ENCODE data around the gene GABRB2.
"Not testable (repeated sequence)": the region's sequence is repeated elsewhere in the genome, so short reads cannot be mapped to it uniquely, and the experiment has no call there.

GABRB2 gene

DNA sequence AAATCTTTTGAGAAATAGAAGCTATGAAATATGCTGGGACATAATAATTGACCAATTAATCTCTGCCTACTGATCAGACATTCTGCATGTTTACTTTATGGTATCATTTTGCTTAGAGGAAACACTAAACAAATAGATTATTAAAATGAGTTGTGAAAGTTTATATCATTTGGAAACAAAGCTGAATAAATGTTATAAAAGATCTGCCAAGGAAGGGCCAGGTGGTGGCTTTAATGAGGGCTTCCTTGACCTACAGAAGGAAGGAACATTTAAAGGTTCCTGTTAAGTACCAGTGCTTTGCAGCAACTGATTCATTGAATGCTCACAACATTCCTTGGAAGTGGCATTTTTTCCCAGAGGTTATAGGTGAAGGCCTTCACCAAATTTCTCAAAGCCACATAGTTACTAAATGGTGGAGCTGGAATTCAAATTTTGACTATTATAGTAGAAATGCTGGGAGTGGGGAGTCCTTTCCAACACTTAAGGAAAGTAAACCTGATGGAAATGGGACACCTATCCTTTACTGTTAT lies 250.7 kb downstream of the GABRB2 start:
- no peak for DNase-seq

DNA sequence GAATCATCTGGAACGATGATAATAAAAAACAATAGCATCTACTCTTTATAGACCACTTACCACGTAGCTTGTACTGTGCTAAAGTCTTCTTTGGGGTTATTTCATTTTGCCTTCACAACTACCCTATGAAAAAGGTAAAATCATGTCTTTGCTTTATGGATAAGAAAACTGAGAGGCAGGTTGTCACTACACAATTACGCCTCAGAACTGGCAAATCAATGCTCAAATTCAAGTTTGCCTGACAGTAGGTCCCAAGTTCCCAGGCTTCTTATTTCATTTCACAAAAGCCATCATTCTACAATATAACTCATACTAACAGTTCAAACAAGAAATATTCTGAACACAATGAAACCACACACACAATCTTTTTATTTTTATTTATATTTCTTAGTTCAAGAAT lies 258.5 kb downstream of the GABRB2 start:
- no peak for DNase-seq

DNA sequence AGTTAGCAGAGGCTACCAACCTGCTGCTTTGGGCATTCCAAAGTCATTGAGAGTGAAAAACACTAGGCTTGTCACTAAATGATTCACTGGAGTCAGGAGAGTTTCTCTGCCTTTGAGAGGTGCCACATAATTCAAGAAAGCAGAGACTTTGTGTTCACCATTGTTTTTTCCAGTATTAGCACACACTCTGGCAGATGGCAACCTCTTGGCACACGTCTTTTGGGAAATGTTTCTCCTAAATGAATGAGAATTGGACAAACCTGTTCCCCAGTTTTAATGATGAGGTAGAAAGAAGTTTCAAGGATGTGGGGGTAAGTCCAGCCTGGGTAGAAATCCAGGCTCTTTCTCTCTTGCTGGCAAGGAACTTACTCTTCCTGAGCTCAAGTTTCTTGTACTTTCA lies 259.1 kb downstream of the GABRB2 start:
- no peak for DNase-seq

DNA sequence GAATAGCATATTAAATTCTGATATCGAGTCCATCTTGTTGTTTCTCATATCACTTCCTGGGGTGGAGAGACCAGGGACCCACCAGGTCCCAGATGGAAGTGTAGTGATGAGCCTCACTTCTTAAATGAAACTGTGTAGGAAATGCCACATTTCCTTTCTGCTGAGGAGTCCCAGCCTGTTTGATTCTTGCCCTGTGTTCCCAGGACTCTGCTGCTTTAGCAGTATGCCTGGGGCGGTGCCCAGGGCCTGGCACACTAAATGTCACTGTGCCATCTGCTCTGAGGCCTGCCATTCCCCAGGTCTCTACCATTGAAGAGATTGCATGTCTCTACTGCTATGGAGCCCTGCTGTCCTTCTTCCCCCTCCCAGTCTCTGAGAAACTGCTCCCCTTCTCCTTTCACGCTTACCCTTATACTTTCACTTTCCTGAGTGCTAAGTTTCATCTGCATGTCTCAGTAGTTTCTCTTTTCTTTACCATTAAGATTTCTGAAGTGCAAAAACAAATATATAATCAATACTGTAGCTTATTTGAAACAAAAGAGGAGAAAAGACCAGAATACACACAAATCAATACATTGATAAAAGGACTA lies 260.4 kb downstream of the GABRB2 start:
- no peak for DNase-seq

DNA sequence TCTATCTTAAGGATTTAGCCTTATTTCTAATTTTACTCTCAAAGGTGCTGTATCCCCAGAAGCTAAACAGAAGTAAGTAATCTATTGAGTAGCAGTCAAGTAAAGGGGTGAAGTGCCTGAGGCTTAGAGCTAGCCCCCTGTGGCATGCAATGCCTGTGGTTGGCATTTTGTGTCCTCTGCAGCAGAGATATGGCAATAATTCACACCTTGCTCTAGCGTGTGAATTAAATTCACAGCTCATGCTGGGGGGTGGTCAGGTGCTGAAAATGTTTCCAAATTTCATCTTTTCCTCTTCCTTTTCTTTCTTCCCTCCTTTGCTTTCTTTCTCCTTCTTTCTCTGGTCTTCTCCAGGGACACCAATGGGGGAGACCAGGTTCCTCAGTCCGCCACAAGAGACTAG lies 262.1 kb downstream of the GABRB2 start:
- DNase-seq, result no peak

DNA sequence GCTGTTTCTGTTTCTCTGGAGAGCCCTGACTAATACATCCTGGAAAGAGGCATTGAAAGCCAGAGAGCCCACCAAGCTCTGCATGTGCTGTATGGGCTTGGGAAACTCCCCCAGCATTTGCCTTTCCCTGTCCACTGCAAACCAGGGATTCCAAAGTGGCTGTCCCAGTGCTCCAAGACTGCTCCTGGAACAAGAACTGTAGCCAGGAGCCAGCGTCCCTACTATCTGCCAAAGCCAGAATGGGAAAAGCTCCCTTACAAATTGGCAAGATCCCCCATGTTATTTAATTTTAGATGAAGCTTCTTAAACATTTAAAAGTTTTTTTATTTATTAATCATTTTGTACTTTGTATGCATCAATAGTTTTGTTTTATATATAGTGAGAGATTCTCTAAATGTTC lies 263.2 kb downstream of the GABRB2 start:
- no peak for DNase-seq

DNA sequence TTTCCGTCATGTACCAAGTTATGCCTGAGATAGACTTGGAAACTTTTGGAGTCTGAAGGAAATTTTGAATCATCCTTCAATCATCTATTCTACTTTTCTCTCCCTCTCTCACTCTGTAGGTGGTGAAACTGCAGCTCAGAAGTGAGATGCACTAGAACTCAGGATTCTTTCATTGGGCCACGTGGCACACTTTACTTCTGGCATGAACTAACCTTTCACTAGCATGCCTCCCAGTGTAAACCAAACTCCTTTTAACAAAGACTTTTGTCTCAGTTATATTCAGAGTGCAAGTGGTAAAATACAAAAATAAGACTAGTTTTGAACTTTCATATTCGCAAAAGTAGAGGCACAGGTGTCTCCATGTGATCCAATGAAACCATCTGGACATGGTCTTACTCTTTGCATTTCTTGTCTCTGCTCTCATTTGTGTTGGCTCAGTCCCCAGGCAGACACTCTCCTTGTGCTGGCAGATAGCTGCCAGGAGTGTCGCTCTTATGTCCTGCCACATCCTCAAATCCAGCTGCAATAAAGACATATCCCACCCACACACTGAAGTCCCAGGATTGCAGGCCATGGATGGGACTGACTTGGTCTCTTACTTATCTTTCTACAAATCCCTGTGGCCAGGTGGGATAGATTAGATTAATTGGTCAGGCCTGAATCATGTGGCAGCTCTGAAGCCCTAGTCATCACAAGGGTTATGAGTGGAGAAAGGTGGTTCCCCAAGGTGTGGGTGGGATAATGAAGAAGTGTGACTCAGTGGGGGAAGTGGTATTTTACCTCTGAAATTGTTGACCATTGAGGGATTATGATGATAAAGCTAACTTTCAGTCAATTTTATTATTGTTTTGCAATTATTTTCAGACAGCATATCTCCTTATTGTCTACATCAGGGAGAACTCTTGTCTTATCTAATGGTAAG lies 267.5 kb downstream of the GABRB2 start:
- no peak for DNase-seq

DNA sequence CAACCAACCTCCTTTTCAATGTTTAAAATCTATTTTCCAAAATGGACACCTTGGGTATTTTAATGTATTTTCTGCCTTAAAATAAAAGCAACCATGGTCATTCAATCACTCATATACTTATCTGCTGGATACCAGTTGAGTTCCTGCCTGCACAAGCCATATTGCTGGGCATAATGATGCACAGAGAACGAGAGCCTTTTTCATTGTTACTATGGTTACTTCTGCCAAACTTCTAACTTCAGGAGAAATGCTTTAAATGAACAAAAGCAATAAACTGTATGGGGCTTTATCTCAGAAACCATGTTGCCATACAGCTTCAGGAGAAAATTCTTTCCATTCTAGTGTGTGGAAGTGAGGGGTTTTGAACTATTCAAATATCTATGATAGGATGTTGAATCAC lies 269.5 kb downstream of the GABRB2 start:
- DNase-seq, result no peak

DNA sequence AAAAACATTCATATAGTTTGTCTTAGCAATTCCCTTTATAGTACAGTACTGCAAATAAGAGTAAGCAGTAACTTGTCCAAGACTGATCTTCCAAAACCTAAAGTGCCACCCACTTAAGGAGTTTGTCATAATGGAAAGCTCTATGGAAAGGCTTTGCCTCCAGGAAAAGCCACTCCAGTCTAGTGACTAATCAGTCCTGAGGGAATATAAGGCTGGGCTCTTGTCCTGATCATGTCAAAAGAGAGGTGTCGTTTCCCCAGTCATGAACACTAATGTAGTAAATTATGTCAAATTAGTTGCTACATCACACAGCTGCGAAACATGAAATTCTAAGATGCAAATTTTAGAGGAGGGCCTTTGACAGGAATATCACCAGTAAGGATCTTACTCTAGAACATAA lies 271.6 kb downstream of the GABRB2 start:
- no peak for DNase-seq

DNA sequence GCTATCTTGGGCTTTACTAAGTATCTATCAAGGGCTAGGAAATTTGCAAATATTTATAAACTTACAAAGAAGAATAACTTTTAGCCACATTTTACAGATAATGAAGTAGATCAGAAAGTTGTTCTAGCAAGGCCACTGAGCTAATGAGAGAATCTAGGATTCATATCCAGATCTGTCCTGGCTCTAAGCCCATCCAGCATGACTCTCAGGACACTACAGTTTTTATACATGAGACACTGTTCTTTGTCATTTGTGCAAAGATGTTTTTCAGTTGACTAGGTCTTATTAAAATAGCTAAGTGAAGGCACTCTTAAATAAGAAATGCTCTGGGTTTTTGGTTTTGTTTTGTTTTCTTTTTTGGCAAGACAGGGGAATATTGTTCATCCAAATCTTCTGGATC lies 273.1 kb downstream of the GABRB2 start:
- DNase-seq, result no peak

DNA sequence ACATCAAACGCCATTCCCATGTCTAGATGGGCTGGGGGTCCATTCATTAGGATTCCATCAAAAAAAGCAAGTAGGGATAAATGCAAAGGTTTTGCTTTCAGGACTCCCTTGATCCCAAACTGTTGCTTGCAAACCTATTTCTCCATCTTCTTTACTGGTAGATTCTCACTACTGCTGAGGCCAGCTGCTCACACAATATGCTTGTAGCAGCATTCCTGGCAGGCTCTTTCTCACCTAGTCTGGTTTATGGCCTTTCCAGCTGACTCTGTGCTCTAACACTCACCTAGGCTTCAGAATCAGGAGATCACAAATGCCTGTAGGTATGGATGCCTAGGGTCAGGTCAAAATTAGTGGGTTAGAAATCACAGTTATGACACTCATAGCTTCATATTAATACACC lies 274.7 kb downstream of the GABRB2 start:
- DNase-seq, result no peak

DNA sequence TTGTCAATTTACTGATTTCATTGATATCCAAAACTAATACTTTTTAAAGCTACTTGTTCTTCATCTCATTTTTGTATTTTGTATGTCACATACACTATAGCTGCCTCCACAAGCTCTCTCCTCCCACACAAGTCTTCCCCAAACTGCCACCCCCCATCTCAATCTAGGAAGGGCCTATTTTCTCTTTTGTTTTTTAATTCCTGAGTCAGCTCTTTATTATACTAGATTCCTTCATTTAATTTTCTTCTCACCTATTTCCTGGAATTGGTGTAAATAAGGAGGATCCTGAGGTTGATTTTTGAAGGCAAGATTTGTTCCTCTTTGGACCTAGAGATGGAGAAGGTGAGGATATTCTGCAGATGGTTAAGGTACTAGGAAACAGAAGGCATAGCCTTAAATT lies 277.4 kb downstream of the GABRB2 start:
- no peak for DNase-seq

DNA sequence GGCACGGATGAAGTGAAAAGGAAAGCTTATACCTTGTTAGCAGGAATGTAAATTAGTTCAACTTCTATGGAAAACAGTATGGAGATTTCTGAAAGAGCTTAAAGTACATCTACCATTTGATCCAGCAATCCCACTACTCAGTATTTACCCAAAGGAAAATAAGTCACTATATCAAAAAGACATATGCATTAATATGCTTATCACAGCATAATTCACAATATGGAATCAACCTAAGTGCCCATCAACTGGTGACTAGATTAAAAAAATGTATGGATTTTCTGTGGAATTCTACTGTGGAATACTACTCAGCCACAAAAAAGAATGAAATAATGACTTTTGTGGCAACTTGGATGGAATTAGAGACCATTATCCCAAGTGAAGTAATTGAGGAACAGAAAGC lies 279.6 kb downstream of the GABRB2 start:
- DNase-seq, result no peak

DNA sequence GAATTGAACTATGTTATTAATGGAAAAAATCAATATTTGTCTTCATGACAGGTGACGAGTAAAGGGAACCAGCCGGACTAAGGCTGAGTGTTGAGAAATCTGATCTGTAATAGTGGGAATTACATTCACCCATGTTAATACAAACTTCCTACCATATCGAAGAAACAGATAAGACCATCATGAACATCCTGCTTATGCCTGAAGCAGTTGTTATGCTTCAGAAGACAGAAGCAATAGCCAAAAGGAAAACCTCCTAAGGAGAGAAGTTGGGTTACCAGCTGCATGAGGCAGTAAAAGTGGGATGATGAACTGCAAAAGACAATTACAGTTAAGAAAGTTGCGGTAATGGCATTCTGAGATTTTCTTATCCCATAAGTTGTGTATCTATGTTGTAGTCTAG lies 281.5 kb downstream of the GABRB2 start:
- no peak for DNase-seq

DNA sequence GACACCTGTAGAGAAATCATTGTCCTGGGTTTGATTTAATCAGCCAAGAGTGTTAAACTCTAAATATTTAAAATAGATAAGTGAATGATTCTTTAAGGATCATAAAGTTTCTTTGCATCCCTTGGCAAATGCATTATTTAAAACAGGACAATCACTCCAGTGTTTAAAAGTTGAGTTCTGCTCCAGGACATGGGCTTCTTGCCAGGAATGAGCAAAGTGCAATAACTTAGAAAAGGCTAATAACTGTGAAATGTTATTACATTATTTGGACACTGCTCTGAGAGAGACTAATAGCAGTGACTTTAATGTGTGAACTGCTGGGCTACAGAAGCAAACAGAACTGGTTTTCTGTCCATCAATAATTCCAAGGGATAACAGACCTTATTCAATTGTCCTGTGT lies 283.3 kb downstream of the GABRB2 start:
- no peak for DNase-seq

DNA sequence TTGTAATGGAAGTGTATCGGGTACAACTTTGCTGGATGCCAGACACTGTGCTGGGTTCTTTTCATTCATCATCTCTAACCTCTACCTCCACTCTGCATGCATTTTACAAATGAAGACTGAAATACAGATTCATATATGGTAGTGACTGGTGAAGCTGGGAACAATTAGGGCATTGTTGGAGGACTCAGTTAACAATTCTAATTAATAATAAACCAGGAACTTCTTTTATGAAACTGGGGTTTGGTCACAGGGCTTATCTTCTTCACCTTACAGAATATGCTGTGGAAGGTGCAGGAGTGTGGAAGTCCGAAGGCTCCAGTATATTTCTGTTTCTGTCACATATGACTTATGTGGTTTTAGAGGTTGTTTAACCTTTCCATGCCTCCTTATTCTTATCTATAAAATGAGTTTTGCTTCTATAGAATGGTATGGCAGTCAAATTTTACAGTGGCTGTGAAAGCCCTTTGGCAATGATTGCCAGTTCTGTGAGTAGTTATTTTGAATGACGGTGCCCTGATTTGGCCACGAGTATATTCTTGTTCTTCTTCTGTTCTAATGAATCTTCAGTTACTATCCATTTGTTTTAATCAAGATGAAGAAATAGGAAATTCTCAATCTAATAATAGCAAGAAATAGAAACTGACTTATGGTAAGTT lies 284.7 kb downstream of the GABRB2 start:
- DNase-seq, result no peak

DNA sequence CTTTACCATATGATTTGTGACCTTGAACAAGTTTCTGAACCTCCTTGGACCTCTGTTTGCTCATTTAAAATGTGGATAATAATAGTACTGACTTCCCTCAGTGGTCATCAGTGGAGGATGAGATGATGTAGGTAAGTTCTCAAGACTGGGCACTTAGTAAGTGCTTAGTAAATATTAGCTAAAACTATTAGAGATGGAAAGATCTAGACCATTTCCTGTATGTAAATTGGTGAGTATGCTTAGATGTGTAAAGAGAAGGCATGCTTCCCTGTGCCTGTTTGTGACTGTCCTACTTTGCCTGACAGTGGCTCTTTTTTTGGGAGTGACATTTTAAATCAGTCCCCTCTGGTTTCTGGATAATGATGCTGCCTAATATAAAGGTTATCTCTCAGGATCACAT lies 288.1 kb downstream of the GABRB2 start:
- DNase-seq, result no peak

DNA sequence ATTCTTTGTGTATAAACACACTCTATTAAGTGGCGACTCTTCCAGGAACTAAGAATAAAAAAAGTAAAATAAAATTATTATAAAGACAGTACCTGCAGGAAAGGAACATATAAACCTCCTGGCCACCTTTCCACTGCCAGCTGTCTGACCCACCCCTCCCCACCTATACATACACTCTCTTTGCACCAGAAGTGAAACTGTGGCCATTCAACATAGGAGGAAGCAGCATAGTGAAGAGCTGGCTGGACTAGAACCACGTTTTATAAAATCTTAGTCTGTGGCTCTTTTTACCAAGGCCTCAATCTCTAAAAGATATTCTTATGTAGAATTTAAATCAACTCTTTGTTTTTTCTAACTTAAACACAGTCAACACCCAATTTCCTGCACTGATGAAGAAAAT lies 289.6 kb downstream of the GABRB2 start:
- DNase-seq, result no peak

DNA sequence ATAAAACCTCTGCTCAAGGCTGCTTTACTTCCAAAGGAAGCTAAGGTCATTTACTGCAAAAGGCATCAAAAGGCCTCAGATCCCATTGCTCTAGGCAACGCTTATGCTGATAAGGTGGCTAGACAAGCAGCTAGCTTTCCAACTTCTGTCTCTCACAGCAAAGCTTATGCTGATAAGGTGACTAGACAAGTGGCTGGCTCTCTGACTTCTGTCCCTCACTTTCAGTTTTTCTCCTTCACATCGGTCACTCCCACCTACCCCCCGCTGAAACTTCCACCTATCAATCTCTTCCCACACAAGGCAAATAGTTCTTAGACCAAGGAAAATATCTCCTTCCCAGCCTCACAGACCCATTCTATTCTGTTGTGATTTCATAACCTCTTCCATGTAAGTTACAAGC lies 293.6 kb downstream of the GABRB2 start:
- not testable (repeated sequence) for DNase-seq

DNA sequence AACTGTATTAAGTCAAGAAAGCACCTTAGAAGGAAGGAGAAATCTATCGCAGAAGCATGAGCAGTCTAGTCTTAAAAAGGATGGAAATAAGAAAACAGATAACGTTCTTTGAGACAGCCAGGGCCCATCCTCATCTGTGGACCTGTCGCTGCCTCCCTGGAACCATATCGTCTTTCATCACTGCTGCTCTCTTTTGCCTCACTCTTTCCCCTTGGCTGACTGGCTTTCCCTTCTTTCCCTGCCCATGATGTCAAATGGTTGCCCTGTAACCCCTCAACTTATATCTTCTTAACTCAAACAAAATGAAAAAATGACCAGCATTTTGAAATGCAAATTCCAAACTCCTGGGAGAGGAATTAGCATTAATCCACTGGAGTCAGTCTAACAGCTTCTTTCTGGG lies 299.8 kb downstream of the GABRB2 start:
- DNase-seq, result no peak

DNA sequence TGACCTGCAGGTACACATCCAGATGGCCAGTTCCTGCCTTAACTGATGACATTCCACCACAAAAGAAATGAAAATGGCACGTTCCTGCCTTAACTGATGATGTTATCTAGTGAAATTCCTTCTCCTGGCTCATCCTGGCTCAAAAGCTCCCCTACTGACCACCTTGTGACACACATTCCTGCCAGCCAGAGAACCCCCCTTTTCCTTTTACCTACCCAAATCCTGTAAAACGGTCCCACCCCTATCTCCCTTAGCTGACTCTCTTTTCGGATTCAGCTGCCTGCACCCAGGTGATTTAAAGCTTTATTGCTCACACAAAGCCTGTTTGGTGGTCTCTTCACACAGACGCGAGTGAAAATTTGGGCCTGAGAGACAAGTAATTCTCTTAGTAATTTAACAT lies 300.7 kb downstream of the GABRB2 start:
- not testable (repeated sequence) for DNase-seq

Measured in stimulated activated CD4-positive, alpha-beta T cell treated with anti-CD3 and anti-CD28 coated beads, Interleukin-2, amount 100 ng/mL, for 24 hours (primary cell).